ENCODE results near the gene MRPS5.

GRCh38 chr2:95115418-95115817, 6.2 kb downstream of the MRPS5 start:
- TF ChIP-seq CTCF (IDR thresholded peaks at IDR 0.05; ENCODE audit: poor library complexity) (peak; percentile 63), EZH2 (IDR thresholded peaks at IDR 0.05; ENCODE audit: borderline replicate concordance) (no peak)

Data from hepatocyte (in vitro differentiated cells).